Omental fat pad (tissue), 4 donors: Measurements from ENCODE around the gene APLP2. TPM values are rescaled to one million over a fixed set of nuclear protein-coding genes. Genes with fewer than 3 reads are reported as not detected.

ENCODE experiments used
- ATAC-seq: fragments of 150-250 bp; one replicate; pipeline ENCODE4 v1.9.1; 2016; ENCODE audit warnings: mild to moderate bottlenecking, moderate library complexity; ENCODE audit not compliant: low FRiP score
- DNase-seq: peaks from one replicate; pipeline ENCODE4 v3.0.0-alpha.2; 2019; ENCODE audit warnings: low spot score
- total RNA-seq, 4 donors: library from RNA; depleted of rRNA; stranded (reverse); fragments of >200 nt; gene quantifications; one replicate each; pipeline ENCODE4 v1.1.0, GENCODE V29; 2016
- TF ChIP-seq, protein P1 (sequence below), 3 donors: fragments of 450-650 bp; IDR thresholded peaks; one replicate each; pipeline ENCODE4 v1.5.1; 2016 to 2017; ENCODE audit warnings: antibody characterized with exemption in 3 of 3, mild to moderate bottlenecking in 3 of 3, moderate library complexity in 2 of 3

Gene APLP2
- total RNA-seq, 4 donors from 2014 or later, result 288 to 530 (median 485) TPM

DNA sequence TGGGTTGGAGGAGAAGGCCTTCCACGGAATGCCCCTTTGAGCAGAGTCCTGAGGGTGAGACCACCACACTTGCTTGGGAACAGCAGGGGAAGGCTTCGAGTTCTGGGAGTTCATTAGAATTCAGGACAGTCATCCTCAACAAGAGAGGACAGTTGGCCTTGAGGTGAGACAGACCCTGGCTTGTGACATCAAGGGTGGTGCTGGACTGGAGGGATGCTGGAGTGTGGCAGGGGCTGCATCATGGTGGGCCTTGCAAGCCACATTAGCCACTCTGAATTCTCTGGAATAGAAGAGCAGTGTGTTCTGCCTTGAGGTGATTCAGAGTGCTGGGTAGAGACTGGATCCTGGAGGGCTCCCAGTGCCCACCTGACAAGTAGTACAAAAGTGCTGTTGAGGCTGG lies 26.3 kb downstream of the APLP2 start:
- TF ChIP-seq, protein P1, sequence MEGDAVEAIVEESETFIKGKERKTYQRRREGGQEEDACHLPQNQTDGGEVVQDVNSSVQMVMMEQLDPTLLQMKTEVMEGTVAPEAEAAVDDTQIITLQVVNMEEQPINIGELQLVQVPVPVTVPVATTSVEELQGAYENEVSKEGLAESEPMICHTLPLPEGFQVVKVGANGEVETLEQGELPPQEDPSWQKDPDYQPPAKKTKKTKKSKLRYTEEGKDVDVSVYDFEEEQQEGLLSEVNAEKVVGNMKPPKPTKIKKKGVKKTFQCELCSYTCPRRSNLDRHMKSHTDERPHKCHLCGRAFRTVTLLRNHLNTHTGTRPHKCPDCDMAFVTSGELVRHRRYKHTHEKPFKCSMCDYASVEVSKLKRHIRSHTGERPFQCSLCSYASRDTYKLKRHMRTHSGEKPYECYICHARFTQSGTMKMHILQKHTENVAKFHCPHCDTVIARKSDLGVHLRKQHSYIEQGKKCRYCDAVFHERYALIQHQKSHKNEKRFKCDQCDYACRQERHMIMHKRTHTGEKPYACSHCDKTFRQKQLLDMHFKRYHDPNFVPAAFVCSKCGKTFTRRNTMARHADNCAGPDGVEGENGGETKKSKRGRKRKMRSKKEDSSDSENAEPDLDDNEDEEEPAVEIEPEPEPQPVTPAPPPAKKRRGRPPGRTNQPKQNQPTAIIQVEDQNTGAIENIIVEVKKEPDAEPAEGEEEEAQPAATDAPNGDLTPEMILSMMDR (IDR thresholded peaks at IDR 0.05), result no peak
- no peak for ATAC-seq
- no peak for DNase-seq

DNA sequence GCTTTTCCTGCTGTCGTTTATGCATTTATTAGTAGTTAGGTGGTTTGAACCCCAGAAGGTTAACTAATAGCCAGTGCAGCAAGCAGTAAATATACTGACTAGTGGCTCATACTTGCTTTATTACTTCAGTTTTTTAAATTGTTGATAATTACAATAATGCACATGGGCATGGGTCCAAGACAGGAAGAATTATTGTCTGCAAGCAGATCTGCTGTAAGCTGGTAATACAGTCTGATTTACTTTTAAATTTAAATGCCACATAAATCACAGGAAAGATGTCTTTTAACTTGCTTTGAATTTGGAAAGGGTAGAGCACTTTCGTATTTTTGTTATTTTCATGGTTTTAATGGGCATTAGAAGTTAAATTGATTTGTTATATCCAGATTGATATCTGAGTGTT lies 27.1 kb downstream of the APLP2 start:
- ATAC-seq, result no peak
- TF ChIP-seq, protein P1 (IDR thresholded peaks at IDR 0.05), result no peak
- no peak for DNase-seq

DNA sequence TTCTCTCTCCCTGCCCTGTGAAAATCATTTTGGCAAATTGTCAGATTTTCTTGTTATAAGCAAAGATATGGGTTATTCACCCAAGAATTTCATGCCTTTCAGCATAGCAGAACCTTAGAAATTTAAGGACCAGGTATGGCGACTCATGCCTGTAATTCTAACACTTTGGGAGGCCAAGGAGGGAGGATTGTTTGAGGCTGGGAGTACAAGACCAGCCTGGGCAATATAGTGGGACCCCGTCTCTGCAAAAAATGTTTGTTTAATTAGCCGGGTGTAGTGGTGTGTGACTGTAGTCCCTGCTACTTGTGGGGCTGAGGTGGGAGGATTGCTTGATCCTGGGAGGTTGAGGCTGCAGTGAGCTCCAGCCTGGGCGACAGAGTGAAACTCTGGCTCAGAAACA lies 27.6 kb downstream of the APLP2 start:
- DNase-seq (no peak), ATAC-seq (no peak)
- TF ChIP-seq, protein P1 (IDR thresholded peaks at IDR 0.05), result no peak

DNA sequence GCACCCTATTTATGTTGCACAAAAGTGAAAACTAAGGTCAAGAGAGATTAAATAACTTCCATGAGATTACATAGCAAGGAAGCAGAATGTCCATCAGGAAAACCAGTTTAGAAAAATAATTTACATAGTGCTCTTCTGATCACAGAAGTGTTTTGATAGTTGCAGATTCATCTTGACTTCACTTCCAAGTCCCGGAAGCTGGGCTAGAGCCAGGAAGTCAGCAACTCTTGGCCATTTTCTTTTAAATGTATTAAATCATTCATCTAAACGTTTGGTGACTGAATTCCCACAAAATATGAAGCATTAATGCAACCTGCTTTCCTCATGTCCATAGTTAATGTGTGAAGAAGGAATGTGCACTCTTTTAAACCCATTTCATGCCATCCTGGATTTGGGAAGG lies 29.7 kb downstream of the APLP2 start:
- TF ChIP-seq, protein P1 (IDR thresholded peaks at IDR 0.05), result no peak
- ATAC-seq (no peak), DNase-seq (no peak)

DNA sequence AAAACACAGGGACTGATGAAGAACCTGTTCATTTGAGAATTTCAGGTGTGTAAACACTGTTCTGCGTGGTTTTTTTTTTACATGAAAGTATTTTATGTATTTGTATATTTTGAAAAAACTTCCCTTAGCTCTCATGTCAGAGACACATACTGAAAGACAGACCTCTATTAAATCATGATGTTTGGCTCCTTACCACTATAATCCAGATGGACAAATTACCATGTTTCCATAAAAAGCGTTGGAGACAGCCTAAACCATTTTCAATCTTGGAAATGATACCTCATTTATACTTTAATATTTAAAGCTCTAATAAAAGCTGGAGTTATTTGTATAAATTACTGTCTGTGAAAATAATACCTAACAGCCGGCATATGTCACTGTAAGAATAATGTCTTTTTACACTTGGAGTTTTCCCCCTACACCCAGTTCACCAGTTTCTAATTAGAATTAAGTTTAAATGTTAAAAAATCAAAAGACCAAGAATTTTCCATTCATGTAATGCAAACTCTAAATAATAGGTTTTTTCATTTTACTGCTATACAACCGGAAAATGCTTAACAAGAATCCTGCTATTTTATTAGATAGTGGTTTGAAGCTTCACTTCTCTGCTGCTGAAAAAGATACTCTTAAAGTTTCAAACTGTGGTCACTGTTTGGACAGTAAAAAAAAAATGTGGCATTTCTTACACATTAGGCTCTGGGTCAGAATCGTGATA lies 30.8 kb downstream of the APLP2 start:
- TF ChIP-seq, protein P1 (IDR thresholded peaks at IDR 0.05), result no peak
- ATAC-seq (no peak), DNase-seq (no peak)

DNA sequence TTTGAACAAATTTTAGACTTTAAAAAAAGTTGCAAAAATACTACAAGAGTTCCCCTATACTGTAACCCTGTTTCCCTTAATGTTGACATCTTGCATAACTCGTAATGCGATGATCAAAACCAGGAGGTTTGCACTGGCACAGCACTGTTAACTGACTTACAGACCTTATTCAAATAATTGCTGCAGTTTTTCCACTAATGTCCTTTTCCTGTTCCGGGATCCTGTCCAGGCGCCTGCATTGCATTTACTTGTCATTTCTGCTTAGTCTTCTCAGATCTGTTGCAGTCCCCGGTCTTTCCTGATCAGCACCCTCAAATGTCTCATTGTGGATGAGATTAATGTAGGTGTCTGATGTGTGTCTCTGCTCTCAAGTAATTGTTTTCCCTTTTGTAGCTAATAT lies 32.0 kb downstream of the APLP2 start:
- no peak for ATAC-seq
- no peak for DNase-seq
- TF ChIP-seq, protein P1 (IDR thresholded peaks at IDR 0.05), result no peak
